A673 (cell line): ENCODE results near the gene BEND5. TPM values are rescaled to one million over a fixed set of nuclear protein-coding genes. Genes with fewer than 3 reads are reported as not detected.

Source experiments
- BruUV-seq: library from RNA; stranded (reverse); fragments of 400-500 nt; replicated peaks from 2 replicates; lab custom pipeline; 2021; lab: Mats Ljungman, UMichigan
- CTCF ChIA-PET: fragments of 300-600 bp; sonication (Branson Sonifier 250); formaldehyde crosslinking; loops from one replicate; lab custom pipeline; 2022; ENCODE audit warnings: antibody characterized with exemption; lab: Charles Lee
- POLR2A ChIA-PET: fragments of 300-600 bp; sonication (Branson Sonifier 250); formaldehyde crosslinking; loops from one replicate; lab custom pipeline; 2022; ENCODE audit warnings: antibody characterized with exemption; ENCODE audit not compliant: low non-redundant PET; lab: Charles Lee
- DNase-seq: peaks from one replicate; pipeline ENCODE4 v3.0.0-alpha.2; 2015; ENCODE audit warnings: low spot score
- H3K27ac ChIP-seq: fragments of 200-600 bp; sonication (generic); 2 replicates; pipeline ENCODE4 v1.5.1; 2016; ENCODE audit warnings: mixed run types, low read depth, mild to moderate bottlenecking, mixed read lengths, antibody characterized with exemption, low read length; ENCODE audit not compliant: poor library complexity, severe bottlenecking
- H3K27me3 ChIP-seq: fragments of 200-600 bp; sonication (generic); replicated peaks from 2 replicates; pipeline ENCODE4 v1.6.1; 2017; ENCODE audit warnings: mixed run types, low read depth, mild to moderate bottlenecking, mixed read lengths, antibody characterized with exemption, low read length; ENCODE audit not compliant: insufficient read depth, poor library complexity
- H3K36me3 ChIP-seq: fragments of 200-600 bp; sonication (generic); 2 replicates; pipeline ENCODE4 v1.6.1; 2016; ENCODE audit warnings: mixed run types, mild to moderate bottlenecking, mixed read lengths, antibody characterized with exemption, low read length; ENCODE audit not compliant: insufficient read depth, poor library complexity, severe bottlenecking
- H3K4me1 ChIP-seq: fragments of 200-600 bp; sonication (generic); 2 replicates; pipeline ENCODE4 v1.6.1; 2017; ENCODE audit warnings: mixed run types, mild to moderate bottlenecking, mixed read lengths, antibody characterized with exemption, low read length; ENCODE audit not compliant: insufficient read depth, poor library complexity, severe bottlenecking
- H3K4me3 ChIP-seq: fragments of 200-600 bp; sonication (generic); 2 replicates; pipeline ENCODE4 v1.5.1; 2016; ENCODE audit warnings: low read depth, mixed run types, mild to moderate bottlenecking, mixed read lengths, low read length; ENCODE audit not compliant: poor library complexity, severe bottlenecking
- H3K9me3 ChIP-seq: fragments of 200-600 bp; sonication (generic); 2 replicates; pipeline ENCODE4 v1.6.1; 2016; ENCODE audit warnings: mixed run types, low read depth, mild to moderate bottlenecking, mixed read lengths, antibody characterized with exemption, low read length; ENCODE audit not compliant: poor library complexity, severe bottlenecking
- EZH2 ChIP-seq: fragments of 200-600 bp; sonication (generic); IDR thresholded peaks from 2 replicates; pipeline ENCODE4 v1.6.1; 2017; ENCODE audit warnings: borderline replicate concordance, low read depth, mild to moderate bottlenecking, mixed read lengths, antibody characterized with exemption, low read length; ENCODE audit not compliant: poor library complexity, severe bottlenecking
- intact Hi-C: fragments of 100-400 bp; cut with micrococcal nuclease; formaldehyde crosslinking; loops from one replicate; pipeline ENCODE4 v1.10.0; 2022; ENCODE audit not compliant: unreplicated experiment
- total RNA-seq: library from RNA; stranded (reverse); gene quantifications from 2 replicates; pipeline ENCODE4 v1.2.3, GENCODE V29; 2021
- TF ChIP-seq, protein P1 (sequence below): fragments of 300-800, 200-600 bp; sonication (generic); conservative IDR thresholded peaks from 2 replicates; pipeline ENCODE4 v1.5.1; 2017; ENCODE audit warnings: low read depth, mild to moderate bottlenecking, antibody characterized with exemption, low read length, moderate library complexity, mixed read lengths

BEND5 gene
- total RNA-seq, 1 experiment from 2014 or later = 6.2 TPM

DNA sequence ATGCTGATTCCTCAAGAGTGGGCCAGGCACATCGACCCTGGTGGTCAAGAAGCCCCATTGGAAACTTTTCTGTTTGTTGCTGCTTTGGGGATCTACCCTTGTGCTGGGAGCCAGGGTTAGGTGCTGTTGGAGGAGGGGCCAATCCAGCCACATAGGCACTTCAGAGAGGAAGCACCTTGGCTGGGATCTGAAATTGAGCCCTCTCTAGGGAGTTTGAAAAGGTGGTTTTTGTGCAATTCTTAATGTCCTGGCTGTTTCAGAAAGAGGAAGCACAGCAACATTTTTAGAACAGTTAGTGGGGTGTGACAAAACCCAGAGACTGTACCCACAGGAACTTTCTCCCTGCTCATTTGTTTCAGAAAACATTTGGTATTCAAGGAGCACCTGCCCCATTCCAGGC, 17.2 kb upstream of the BEND5 start:
- Histone ChIP-seq H3K36me3 (no peaks in the 10 kb centered on the region), H3K9me3 (no peaks in the 10 kb centered on the region), H3K27ac (no peak overlapping the region), H3K27me3 (no peaks in the 10 kb centered on the region), H3K4me3 (no peak overlapping the region), H3K4me1 (no peaks in the 10 kb centered on the region)
- no peak for DNase-seq
- intact Hi-C loops = no loop called here
- ChIA-PET POLR2A (no interaction called here), CTCF (no interaction called here)
- TF ChIP-seq, protein P1, sequence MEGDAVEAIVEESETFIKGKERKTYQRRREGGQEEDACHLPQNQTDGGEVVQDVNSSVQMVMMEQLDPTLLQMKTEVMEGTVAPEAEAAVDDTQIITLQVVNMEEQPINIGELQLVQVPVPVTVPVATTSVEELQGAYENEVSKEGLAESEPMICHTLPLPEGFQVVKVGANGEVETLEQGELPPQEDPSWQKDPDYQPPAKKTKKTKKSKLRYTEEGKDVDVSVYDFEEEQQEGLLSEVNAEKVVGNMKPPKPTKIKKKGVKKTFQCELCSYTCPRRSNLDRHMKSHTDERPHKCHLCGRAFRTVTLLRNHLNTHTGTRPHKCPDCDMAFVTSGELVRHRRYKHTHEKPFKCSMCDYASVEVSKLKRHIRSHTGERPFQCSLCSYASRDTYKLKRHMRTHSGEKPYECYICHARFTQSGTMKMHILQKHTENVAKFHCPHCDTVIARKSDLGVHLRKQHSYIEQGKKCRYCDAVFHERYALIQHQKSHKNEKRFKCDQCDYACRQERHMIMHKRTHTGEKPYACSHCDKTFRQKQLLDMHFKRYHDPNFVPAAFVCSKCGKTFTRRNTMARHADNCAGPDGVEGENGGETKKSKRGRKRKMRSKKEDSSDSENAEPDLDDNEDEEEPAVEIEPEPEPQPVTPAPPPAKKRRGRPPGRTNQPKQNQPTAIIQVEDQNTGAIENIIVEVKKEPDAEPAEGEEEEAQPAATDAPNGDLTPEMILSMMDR = no peak
- TF ChIP-seq EZH2 = no peak
- no TSS peak for BruUV-seq

DNA sequence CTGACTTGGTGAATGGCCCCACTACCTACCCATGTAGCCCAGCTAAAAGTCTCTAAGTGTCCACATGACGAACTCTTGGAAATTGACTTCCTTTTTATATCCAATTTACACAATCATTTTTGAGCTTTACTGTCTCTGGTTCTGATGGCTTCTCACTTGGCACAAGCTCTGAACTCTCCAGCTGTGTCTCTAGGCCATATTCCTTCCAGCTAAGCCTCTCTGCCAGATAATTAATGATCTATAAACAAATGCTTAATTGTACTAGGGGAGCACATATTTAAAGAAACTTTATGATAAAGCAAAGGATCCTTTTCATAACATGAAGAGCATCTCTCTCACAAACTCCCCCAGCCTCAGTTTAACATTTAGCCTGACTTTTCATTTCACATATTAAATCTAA, 16.3 kb upstream of the BEND5 start:
- Histone ChIP-seq H3K27me3 (no peaks in the 10 kb centered on the region), H3K27ac (no peak overlapping the region), H3K9me3 (no peaks in the 10 kb centered on the region), H3K4me3 (no peak overlapping the region), H3K36me3 (no peaks in the 10 kb centered on the region), H3K4me1 (no peaks in the 10 kb centered on the region)
- CTCF ChIA-PET = no interaction called here
- no peak for DNase-seq
- intact Hi-C loops = no loop called here
- BruUV-seq = no TSS peak
- TF ChIP-seq EZH2 = no peak
- POLR2A ChIA-PET = no interaction called here

GRCh38 chr1:48790397-48790796, 13.7 kb upstream of the BEND5 start:
- Histone ChIP-seq H3K27me3 (no peaks in the 10 kb centered on the region), H3K4me3 (no peak overlapping the region), H3K36me3 (no peaks in the 10 kb centered on the region), H3K27ac (no peak overlapping the region), H3K4me1 (no peaks in the 10 kb centered on the region), H3K9me3 (no peaks in the 10 kb centered on the region)
- TF ChIP-seq EZH2 = no peak
- TF ChIP-seq, protein P1 = no peak
- intact Hi-C loops = no loop called here
- POLR2A ChIA-PET = no interaction called here
- no peak for DNase-seq
- BruUV-seq = no TSS peak
- CTCF ChIA-PET = no interaction called here

- no peak for DNase-seq
- Histone ChIP-seq H3K36me3 (no peaks in the 10 kb centered on the region), H3K4me1 (no peaks in the 10 kb centered on the region), H3K27me3 (no peaks in the 10 kb centered on the region), H3K27ac (no peak overlapping the region), H3K4me3 (no peak overlapping the region), H3K9me3 (no peaks in the 10 kb centered on the region)
- BruUV-seq = no TSS peak
- POLR2A ChIA-PET = no interaction called here
- CTCF ChIA-PET = no interaction called here
- TF ChIP-seq, protein P1 = no peak
- TF ChIP-seq EZH2 = no peak
- intact Hi-C loops = no loop called here
These were observed 13.2 kb upstream of the BEND5 start for GRCh38 chr1:48789903-48790302.
